DND-41 (cell line): ENCODE measurements around the gene TMPRSS11E.

Experiments used
- EZH2 ChIP-seq: IDR thresholded peaks from 3 replicates; pipeline ENCODE4 v1.6.1; 2012; ENCODE audit warnings: borderline replicate concordance, low read depth, mild to moderate bottlenecking, moderate library complexity, low read length, inconsistent platforms; ENCODE audit not compliant: severe bottlenecking
- TF ChIP-seq, protein P1 (sequence below): IDR thresholded peaks from 2 replicates; pipeline ENCODE4 v1.5.1; 2012; ENCODE audit warnings: borderline replicate concordance, low read length, moderate library complexity, mild to moderate bottlenecking; ENCODE audit not compliant: poor library complexity, severe bottlenecking; ENCODE audit errors: extremely low read depth

DNA sequence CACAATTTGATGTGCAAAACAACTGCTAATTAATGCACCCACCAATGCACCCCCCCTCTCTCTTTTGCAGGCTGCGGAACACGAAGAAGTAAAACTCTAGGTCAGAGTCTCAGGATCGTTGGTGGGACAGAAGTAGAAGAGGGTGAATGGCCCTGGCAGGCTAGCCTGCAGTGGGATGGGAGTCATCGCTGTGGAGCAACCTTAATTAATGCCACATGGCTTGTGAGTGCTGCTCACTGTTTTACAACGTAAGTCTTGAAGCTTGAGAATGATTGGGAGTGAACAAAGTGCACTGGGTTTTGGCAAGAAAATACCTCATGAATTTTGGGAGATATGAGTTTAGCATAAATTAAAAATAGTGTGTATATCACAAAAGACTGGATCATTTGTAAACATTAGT is 28.9 kb downstream of the TMPRSS11E start:
- TF ChIP-seq, protein P1, sequence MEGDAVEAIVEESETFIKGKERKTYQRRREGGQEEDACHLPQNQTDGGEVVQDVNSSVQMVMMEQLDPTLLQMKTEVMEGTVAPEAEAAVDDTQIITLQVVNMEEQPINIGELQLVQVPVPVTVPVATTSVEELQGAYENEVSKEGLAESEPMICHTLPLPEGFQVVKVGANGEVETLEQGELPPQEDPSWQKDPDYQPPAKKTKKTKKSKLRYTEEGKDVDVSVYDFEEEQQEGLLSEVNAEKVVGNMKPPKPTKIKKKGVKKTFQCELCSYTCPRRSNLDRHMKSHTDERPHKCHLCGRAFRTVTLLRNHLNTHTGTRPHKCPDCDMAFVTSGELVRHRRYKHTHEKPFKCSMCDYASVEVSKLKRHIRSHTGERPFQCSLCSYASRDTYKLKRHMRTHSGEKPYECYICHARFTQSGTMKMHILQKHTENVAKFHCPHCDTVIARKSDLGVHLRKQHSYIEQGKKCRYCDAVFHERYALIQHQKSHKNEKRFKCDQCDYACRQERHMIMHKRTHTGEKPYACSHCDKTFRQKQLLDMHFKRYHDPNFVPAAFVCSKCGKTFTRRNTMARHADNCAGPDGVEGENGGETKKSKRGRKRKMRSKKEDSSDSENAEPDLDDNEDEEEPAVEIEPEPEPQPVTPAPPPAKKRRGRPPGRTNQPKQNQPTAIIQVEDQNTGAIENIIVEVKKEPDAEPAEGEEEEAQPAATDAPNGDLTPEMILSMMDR: no peak
- TF ChIP-seq EZH2: no peak
